Testis (tissue), 3 donors: ENCODE data around the gene LIF. TPM values are rescaled to one million over a fixed set of nuclear protein-coding genes. Genes with fewer than 3 reads are reported as not detected.

Experiments
- DNase-seq: peaks from one replicate; pipeline ENCODE4 v3.0.0-alpha.2; 2019
- H3K27ac ChIP-seq, 2 donors: fragments of 200-600 bp; sonication (generic); one replicate each; pipeline ENCODE4 v1.5.1; 2019
- H3K27me3 ChIP-seq: fragments of 200-600 bp; sonication (generic); one replicate; pipeline ENCODE4 v1.5.1; 2019
- H3K36me3 ChIP-seq: fragments of 200-600 bp; sonication (generic); one replicate; pipeline ENCODE4 v1.5.1; 2017; ENCODE audit warnings: low read depth; ENCODE audit errors: missing control alignments
- H3K4me1 ChIP-seq: fragments of 200-600 bp; sonication (generic); one replicate; pipeline ENCODE4 v1.5.1; 2019
- H3K4me3 ChIP-seq, 2 donors: fragments of 200-600 bp; sonication (generic); one replicate each; pipeline ENCODE4 v1.5.1; 2017 to 2019
- H3K9me3 ChIP-seq: fragments of 200-600 bp; sonication (generic); one replicate; pipeline ENCODE4 v1.5.1; 2017
- CTCF ChIP-seq, 3 experiments: fragments of 450-650 bp in 2 of 3; fragments of 200-600 bp in 1 of 3; sonication (generic) in 1 of 3; IDR thresholded peaks; one replicate each; pipeline ENCODE4 v1.5.1; 2016 to 2019; ENCODE audit warnings: antibody characterized with exemption in 3 of 3, mild to moderate bottlenecking in 2 of 3, moderate library complexity in 1 of 3
- POLR2A ChIP-seq: fragments of 450-650 bp; IDR thresholded peaks from one replicate; pipeline ENCODE4 v1.6.1; 2017; ENCODE audit warnings: antibody characterized with exemption, mild to moderate bottlenecking, moderate library complexity
- WGBS, 2 donors: methylation state at CpG; one replicate each; pipeline ENCODE4 v1.1.5; 2018; 5-methylcytosine and 5-hydroxymethylcytosine counted together
- intact Hi-C: fragments of 100-400 bp; cut with DNase I; formaldehyde crosslinking; loops from one replicate; pipeline ENCODE4 v1.15.1; 2023; ENCODE audit warnings: low total_unique reads
- polyA plus RNA-seq: library from polyadenylated mRNA; stranded (reverse); fragments of 350-450 nt; fragmentation: Illumina TruSeq; extraction: RNeasy Lipid Tissue Mini Kit (QIAGEN cat#74804); gene quantifications from one replicate; pipeline ENCODE4 v1.2.3, GENCODE V29; 2014; ENCODE audit warnings: low read depth, low replicate concordance; ENCODE audit not compliant: insufficient read depth
- total RNA-seq, 2 donors: library from RNA; depleted of rRNA; stranded (reverse); fragments of >200 nt; gene quantifications; one replicate each; pipeline ENCODE4 v1.2.3, GENCODE V29; 2016

Gene LIF
- total and polyA plus RNA-seq, 3 donors from 2014 or later = 0.08 to 1.4 (median 1.4) TPM

- TF ChIP-seq CTCF (IDR thresholded peaks at IDR 0.05) (no peak), POLR2A (no peak)
- Histone ChIP-seq H3K4me1 (peaks cover 3% of the 10 kb centered on the region), H3K4me3 (no peak overlapping the region), H3K27me3 (no peaks in the 10 kb centered on the region), H3K9me3 (no peaks in the 10 kb centered on the region), H3K36me3 (no peaks in the 10 kb centered on the region), H3K27ac (no peak overlapping the region)
- intact Hi-C loops = no loop called here
- no peak for DNase-seq
- WGBS, 2 donors = 58 to 67% methylated on average over 3 of the region's 3 CpGs
Measured at GRCh38 chr22:30191040-30191701, 55.4 kb downstream of the LIF start.

- no peak overlapping the region for H3K4me3 ChIP-seq
- no peaks in the 10 kb centered on the region for H3K27me3 ChIP-seq
- no peak for DNase-seq
- 41 to 55% methylated on average over 1 of the region's 1 CpG for WGBS, 2 donors
- no peaks in the 10 kb centered on the region for H3K9me3 ChIP-seq
- intact Hi-C loops = no loop called here
- H3K36me3 ChIP-seq = no peaks in the 10 kb centered on the region
- no peak overlapping the region for H3K27ac ChIP-seq
- TF ChIP-seq CTCF (IDR thresholded peaks at IDR 0.05) (no peak), POLR2A (no peak)
- H3K4me1 ChIP-seq = no peaks in the 10 kb centered on the region
Measured at GRCh38 chr22:30190574-30190973, 56.0 kb downstream of the LIF start.

Other genes starting within 250 kb of the LIF start
- 10 to 100 TPM; 14.7 to 24.2 TPM for gene HORMAD2, start 166.3 kb downstream of the LIF start, total RNA-seq
- gene HORMAD2, start 166.3 kb downstream of the LIF start, polyA plus RNA-seq = 45.2 TPM
- gene OSM, start 20.1 kb upstream of the LIF start, total RNA-seq = 1 to 10 TPM in 1 of 2 donors, not detected in 1; 1.6 TPM
- 0.69 TPM for gene OSM, start 20.1 kb upstream of the LIF start, polyA plus RNA-seq
- 10 to 100 TPM; 36.7 to 71.4 TPM for gene CASTOR1, start 42.7 kb upstream of the LIF start, total RNA-seq
- 32.8 TPM for gene CASTOR1, start 42.7 kb upstream of the LIF start, polyA plus RNA-seq
- 10 to 100 TPM; 48.4 to 79.1 TPM for gene TBC1D10A, start 80.2 kb upstream of the LIF start, total RNA-seq
- 51.0 TPM for gene TBC1D10A, start 80.2 kb upstream of the LIF start, polyA plus RNA-seq
- gene SF3A1, start 110.1 kb upstream of the LIF start, total RNA-seq = 100 to 1,000 TPM; 159 to 174 TPM
- gene SF3A1, start 110.1 kb upstream of the LIF start, polyA plus RNA-seq = 272 TPM
- gene CCDC157, start 110.2 kb upstream of the LIF start, total RNA-seq = 10 to 100 TPM; 70.1 to 81.9 TPM
- 69.2 TPM for gene CCDC157, start 110.2 kb upstream of the LIF start, polyA plus RNA-seq
- 10 to 100 TPM; 20.9 to 24.6 TPM for gene RNF215, start 140.7 kb upstream of the LIF start, total RNA-seq
- gene RNF215, start 140.7 kb upstream of the LIF start, polyA plus RNA-seq = 18.2 TPM
- 1 to 10 TPM; 2.2 to 3.5 TPM for gene SEC14L2, start 150.3 kb upstream of the LIF start, total RNA-seq
- 4.7 TPM for gene SEC14L2, start 150.3 kb upstream of the LIF start, polyA plus RNA-seq
- 10 to 100 TPM in 1 of 2 donors, 1 to 10 TPM in 1; 9.3 to 13.2 TPM for gene MTFP1, start 179.0 kb upstream of the LIF start, total RNA-seq
- gene MTFP1, start 179.0 kb upstream of the LIF start, polyA plus RNA-seq = 5.7 TPM
- gene SEC14L3, start 225.3 kb upstream of the LIF start, total RNA-seq = under 1 TPM; 0.24 to 0.25 TPM
- 0.28 TPM for gene SEC14L3, start 225.3 kb upstream of the LIF start, polyA plus RNA-seq